LNCaP clone FGC (cell line): ENCODE results near the gene BACH2.

Experiments
- DNase-seq: peaks from one replicate; pipeline ENCODE4 v3.0.0-alpha.2; 2011; ENCODE audit warnings: low read depth
- H3K4me3 ChIP-seq: 2 replicates; pipeline ENCODE4 v1.5.1; 2011; ENCODE audit warnings: mild to moderate bottlenecking, low read depth, low read length, control low read depth
- CTCF ChIP-seq: IDR thresholded peaks from 2 replicates; pipeline ENCODE4 v1.5.1; 2012; ENCODE audit warnings: mild to moderate bottlenecking; ENCODE audit not compliant: control insufficient read depth, insufficient read depth; ENCODE audit errors: extremely low read depth

BACH2 gene

GRCh38 chr6:90028995-90029635 is 267.5 kb downstream of the BACH2 start:
- H3K4me3 ChIP-seq: no peak overlapping the region
- no peak for DNase-seq
- TF ChIP-seq CTCF: no peak

- DNase-seq: no peak
- TF ChIP-seq CTCF: no peak
- H3K4me3 ChIP-seq: no peak overlapping the region
These were observed 268.4 kb downstream of the BACH2 start for GRCh38 chr6:90028066-90028778.

GRCh38 chr6:90026216-90026615 is 270.4 kb downstream of the BACH2 start:
- TF ChIP-seq CTCF: no peak
- DNase-seq: no peak
- no peak overlapping the region for H3K4me3 ChIP-seq

GRCh38 chr6:90025523-90026061 is 271.1 kb downstream of the BACH2 start:
- no peak overlapping the region for H3K4me3 ChIP-seq

GRCh38 chr6:90024633-90025032 is 272.0 kb downstream of the BACH2 start:
- no peak for TF ChIP-seq CTCF
- DNase-seq: no peak
- H3K4me3 ChIP-seq: no peak overlapping the region

More at GRCh38 chr6:90025523-90026061, 271.1 kb downstream of the BACH2 start:
- no peak for DNase-seq
- TF ChIP-seq CTCF: no peak

- DNase-seq: no peak
- no peak for TF ChIP-seq CTCF
- no peak overlapping the region for H3K4me3 ChIP-seq
These were observed 274.9 kb downstream of the BACH2 start for GRCh38 chr6:90021711-90022110.
